Lower leg skin (tissue), 3 donors: ENCODE data around the gene ANXA1.

ENCODE experiments used
- POLR2A ChIP-seq, 2 donors: fragments of 450-650 bp; IDR thresholded peaks; one replicate each; pipeline ENCODE4 v1.6.1; 2016 to 2017; ENCODE audit warnings: antibody characterized with exemption in 2 of 2, mild to moderate bottlenecking in 1 of 2, moderate library complexity in 1 of 2
- TF ChIP-seq, protein P1 (sequence below), 3 donors: fragments of 450-650 bp; IDR thresholded peaks; one replicate each; pipeline ENCODE4 v1.5.1; 2016; ENCODE audit warnings: antibody characterized with exemption in 3 of 3, mild to moderate bottlenecking in 3 of 3, moderate library complexity in 2 of 3

DNA sequence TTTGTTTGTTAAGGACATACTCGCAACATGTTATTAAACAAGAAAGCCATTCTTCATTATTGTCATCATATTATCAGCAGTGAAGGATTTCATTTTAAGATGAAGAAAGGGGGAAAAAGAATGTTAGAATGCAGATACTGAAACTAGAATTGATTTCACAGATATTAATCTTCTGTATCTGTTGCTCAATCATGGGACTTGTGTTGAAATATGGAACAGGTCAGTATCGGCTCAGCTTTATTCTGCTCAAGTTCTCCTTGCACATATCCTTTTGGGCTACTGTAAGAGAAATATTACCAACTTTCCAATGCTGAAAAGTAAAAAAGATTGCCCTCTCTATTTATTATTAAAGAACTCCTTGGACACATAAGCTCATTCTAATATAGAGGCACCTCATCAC lies 13.8 kb upstream of the ANXA1 start:
- TF ChIP-seq, protein P1, sequence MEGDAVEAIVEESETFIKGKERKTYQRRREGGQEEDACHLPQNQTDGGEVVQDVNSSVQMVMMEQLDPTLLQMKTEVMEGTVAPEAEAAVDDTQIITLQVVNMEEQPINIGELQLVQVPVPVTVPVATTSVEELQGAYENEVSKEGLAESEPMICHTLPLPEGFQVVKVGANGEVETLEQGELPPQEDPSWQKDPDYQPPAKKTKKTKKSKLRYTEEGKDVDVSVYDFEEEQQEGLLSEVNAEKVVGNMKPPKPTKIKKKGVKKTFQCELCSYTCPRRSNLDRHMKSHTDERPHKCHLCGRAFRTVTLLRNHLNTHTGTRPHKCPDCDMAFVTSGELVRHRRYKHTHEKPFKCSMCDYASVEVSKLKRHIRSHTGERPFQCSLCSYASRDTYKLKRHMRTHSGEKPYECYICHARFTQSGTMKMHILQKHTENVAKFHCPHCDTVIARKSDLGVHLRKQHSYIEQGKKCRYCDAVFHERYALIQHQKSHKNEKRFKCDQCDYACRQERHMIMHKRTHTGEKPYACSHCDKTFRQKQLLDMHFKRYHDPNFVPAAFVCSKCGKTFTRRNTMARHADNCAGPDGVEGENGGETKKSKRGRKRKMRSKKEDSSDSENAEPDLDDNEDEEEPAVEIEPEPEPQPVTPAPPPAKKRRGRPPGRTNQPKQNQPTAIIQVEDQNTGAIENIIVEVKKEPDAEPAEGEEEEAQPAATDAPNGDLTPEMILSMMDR (IDR thresholded peaks at IDR 0.05): no peak
- TF ChIP-seq POLR2A (IDR thresholded peaks at IDR 0.05): no peak
